GM12874 (cell line): ENCODE measurements around the gene ARL15.

ENCODE experiments used
- CTCF ChIP-seq: IDR thresholded peaks from 2 replicates; pipeline ENCODE4 v1.5.1; 2011; ENCODE audit warnings: low read depth, mild to moderate bottlenecking, control low read depth, low read length, moderate library complexity; ENCODE audit not compliant: insufficient read depth

The ARL15 gene

GRCh38 chr5:54066433-54066832 lies 243.9 kb downstream of the ARL15 start:
- TF ChIP-seq CTCF: no peak

GRCh38 chr5:54063817-54064216 lies 246.6 kb downstream of the ARL15 start:
- TF ChIP-seq CTCF: no peak

GRCh38 chr5:54062958-54063357 lies 247.4 kb downstream of the ARL15 start:
- TF ChIP-seq CTCF: no peak

GRCh38 chr5:54049963-54050362 lies 260.4 kb downstream of the ARL15 start:
- no peak for TF ChIP-seq CTCF

GRCh38 chr5:54049144-54049543 lies 261.2 kb downstream of the ARL15 start:
- TF ChIP-seq CTCF: no peak

- no peak for TF ChIP-seq CTCF
Observed at GRCh38 chr5:54045077-54045792, 265.1 kb downstream of the ARL15 start.

- no peak for TF ChIP-seq CTCF
Observed at GRCh38 chr5:54040804-54041203, 269.6 kb downstream of the ARL15 start.
